Psoas muscle (tissue), 8 donors: Measurements from ENCODE around the gene MAGI2. TPM values are rescaled to one million over a fixed set of nuclear protein-coding genes. Genes with fewer than 3 reads are reported as not detected.

Experiments
- ATAC-seq, 4 donors: fragments of 200-7000 bp; cut with Tn5 transposase; one replicate each; pipeline ENCODE4 v1.9.1; 2020; ENCODE audit warnings: moderate library complexity in 3 of 4, mild to moderate bottlenecking in 2 of 4
- DNase-seq, 2 donors: peaks; one replicate each; pipeline ENCODE4 v3.0.0-alpha.2; 2020
- H3K27ac ChIP-seq: fragments of 200-600 bp; one replicate; pipeline ENCODE4 v1.8.0; 2022
- H3K27me3 ChIP-seq, 3 donors: fragments of 200-600 bp in 1 of 3; one replicate each; pipeline versions ENCODE4 v1.6.1 to v1.8.0; 2013 to 2022; ENCODE audit warnings: low read length in 2 of 3, mild to moderate bottlenecking in 2 of 3, moderate library complexity in 1 of 3; ENCODE audit not compliant: insufficient read depth in 3 of 3
- H3K36me3 ChIP-seq, 2 donors: fragments of 200-600 bp in 1 of 2; one replicate each; pipeline versions ENCODE4 v1.6.1 to v1.8.0; 2013 to 2022; ENCODE audit warnings: low read depth in 1 of 2, mild to moderate bottlenecking in 1 of 2, moderate library complexity in 1 of 2; ENCODE audit not compliant: insufficient read depth in 1 of 2
- H3K4me1 ChIP-seq: fragments of 200-600 bp; one replicate; pipeline ENCODE4 v1.8.0; 2022
- H3K4me3 ChIP-seq: fragments of 200-600 bp; one replicate; pipeline ENCODE4 v1.8.0; 2022; ENCODE audit warnings: mild to moderate bottlenecking
- H3K9me3 ChIP-seq: fragments of 200-600 bp; one replicate; pipeline ENCODE4 v1.8.0; 2022
- WGBS, 3 donors: extraction: QIAGEN DNeasy Blood & Tissue Kit; methylation state at CpG; one replicate each; pipeline versions ENCODE4 v1.1.6 to v1.1.7; 2013; 5-methylcytosine and 5-hydroxymethylcytosine counted together
- intact Hi-C, 2 donors: fragments of 100-400 bp; cut with DNase I; formaldehyde crosslinking; loops; one replicate each; pipeline versions ENCODE4 v1.11.0 to v1.14.2; 2022
- polyA plus RNA-seq, 3 donors: library from polyadenylated mRNA; stranded (reverse); fragments of 200-250 nt; gene quantifications; one replicate each; pipeline ENCODE4 v1.2.3, GENCODE V29; 2013
- total RNA-seq, 4 donors: library from RNA; stranded (reverse); fragmentation: NEBNext Ultra II Directional in 2 of 4; extraction: Animal tissue kit (Norgen Biotek cat#: 25700) in 2 of 4; gene quantifications; one replicate each; pipeline versions ENCODE4 v1.2.1 to v1.2.4, GENCODE V29; 2021 to 2023
- TF ChIP-seq, protein P1 (sequence below): fragments of 200-600 bp; IDR thresholded peaks from one replicate; pipeline ENCODE4 v1.8.0; 2022; ENCODE audit warnings: antibody characterized with exemption
- donor health status: healthy with polysubstance abuse.
- donor health status: DM: no; HTN: no; CAD: no; lungs with moderate emphysema.
- donor health status: Bipolar disorder and iron deficiency.
- donor health status: healthy.
- donor health status: DM: yes; HTN: yes; CAD: no.
- donor health status: DM: no; HTN: no; CAD: no.
- donor health status: DM: no; HTN: no; CAD: no.
- donor health status: DM: yes; HTN: yes; CAD: no.

The MAGI2 gene
- total and polyA plus RNA-seq, 7 donors = 0.46 to 2.5 (median 1.4) TPM

DNA sequence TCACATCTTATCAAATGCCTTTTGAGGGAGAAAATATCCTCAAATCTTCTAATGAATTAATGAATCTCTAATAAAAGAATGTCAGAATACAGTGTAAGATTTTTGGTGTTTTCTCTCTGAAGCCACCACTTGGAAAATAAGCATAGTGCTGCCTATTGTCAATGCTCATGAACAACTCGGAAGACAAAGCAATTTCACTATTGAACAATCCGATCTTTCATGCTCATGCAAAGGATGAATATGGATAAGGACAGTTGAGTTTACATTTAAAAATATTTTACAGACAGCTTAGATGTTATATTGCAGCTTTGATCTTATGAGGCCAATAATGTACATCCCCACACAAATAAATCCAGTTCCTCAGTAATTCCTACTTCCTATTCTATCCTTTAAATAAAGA, 40.6 kb downstream of the MAGI2 start:
- 62 to 97% (median 67%) methylated on average over 2 of the region's 2 CpGs for WGBS, 3 donors
- ATAC-seq (no peak), DNase-seq (no peak)
- no peak overlapping the region for H3K27ac ChIP-seq
- no peaks in the 10 kb centered on the region for H3K4me1 ChIP-seq
- H3K9me3 ChIP-seq = no peaks in the 10 kb centered on the region
- no peak overlapping the region for H3K4me3 ChIP-seq
- no peaks in the 10 kb centered on the region for H3K36me3 ChIP-seq
- H3K27me3 ChIP-seq = no peaks in the 10 kb centered on the region
- TF ChIP-seq, protein P1, sequence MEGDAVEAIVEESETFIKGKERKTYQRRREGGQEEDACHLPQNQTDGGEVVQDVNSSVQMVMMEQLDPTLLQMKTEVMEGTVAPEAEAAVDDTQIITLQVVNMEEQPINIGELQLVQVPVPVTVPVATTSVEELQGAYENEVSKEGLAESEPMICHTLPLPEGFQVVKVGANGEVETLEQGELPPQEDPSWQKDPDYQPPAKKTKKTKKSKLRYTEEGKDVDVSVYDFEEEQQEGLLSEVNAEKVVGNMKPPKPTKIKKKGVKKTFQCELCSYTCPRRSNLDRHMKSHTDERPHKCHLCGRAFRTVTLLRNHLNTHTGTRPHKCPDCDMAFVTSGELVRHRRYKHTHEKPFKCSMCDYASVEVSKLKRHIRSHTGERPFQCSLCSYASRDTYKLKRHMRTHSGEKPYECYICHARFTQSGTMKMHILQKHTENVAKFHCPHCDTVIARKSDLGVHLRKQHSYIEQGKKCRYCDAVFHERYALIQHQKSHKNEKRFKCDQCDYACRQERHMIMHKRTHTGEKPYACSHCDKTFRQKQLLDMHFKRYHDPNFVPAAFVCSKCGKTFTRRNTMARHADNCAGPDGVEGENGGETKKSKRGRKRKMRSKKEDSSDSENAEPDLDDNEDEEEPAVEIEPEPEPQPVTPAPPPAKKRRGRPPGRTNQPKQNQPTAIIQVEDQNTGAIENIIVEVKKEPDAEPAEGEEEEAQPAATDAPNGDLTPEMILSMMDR = no peak
- intact Hi-C loops = no loop called here

GRCh38 chr7:79412438-79412837, 41.0 kb downstream of the MAGI2 start:
- ATAC-seq = no peak
- no peak overlapping the region for H3K27ac ChIP-seq
- no peak for DNase-seq
- no peaks in the 10 kb centered on the region for H3K4me1 ChIP-seq
- 85 to 91% (median 86%) methylated on average over 3 of the region's 3 CpGs for WGBS, 3 donors
- no peaks in the 10 kb centered on the region for H3K27me3 ChIP-seq
- H3K36me3 ChIP-seq = no peaks in the 10 kb centered on the region
- TF ChIP-seq, protein P1 = no peak
- H3K9me3 ChIP-seq = no peaks in the 10 kb centered on the region
- H3K4me3 ChIP-seq = no peak overlapping the region
- intact Hi-C loops = no loop called here

GRCh38 chr7:79410345-79410744, 43.1 kb downstream of the MAGI2 start:
- intact Hi-C loops = no loop called here
- TF ChIP-seq, protein P1 = no peak

DNA sequence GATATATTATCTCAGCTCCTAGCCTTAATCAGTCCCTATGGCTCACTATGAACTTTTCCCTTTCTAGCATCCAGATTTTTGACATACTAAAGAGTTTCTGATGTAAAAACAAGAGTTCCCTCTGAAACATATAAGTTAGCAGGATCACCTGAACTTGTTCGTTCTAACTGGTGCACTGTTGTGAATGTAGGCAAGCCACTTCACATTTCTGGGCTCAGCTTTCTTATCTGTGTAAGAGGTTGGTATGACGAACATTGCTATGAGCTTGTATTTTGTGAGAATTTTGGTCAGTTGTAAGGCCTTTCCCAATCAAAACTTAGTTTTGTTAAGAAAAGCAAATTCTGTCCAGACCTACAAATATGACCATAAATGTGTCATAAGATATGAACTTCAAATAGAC, 46.1 kb downstream of the MAGI2 start:
- no peaks in the 10 kb centered on the region for H3K27me3 ChIP-seq
- no peak overlapping the region for H3K4me3 ChIP-seq
- ATAC-seq (no peak), DNase-seq (no peak)
- H3K9me3 ChIP-seq = no peaks in the 10 kb centered on the region
- 87 to 89% (median 88%) methylated on average over 2 of the region's 2 CpGs for WGBS, 3 donors
- no peaks in the 10 kb centered on the region for H3K36me3 ChIP-seq
- H3K27ac ChIP-seq = no peak overlapping the region
- TF ChIP-seq, protein P1 = no peak
- H3K4me1 ChIP-seq = no peaks in the 10 kb centered on the region
- intact Hi-C loops = no loop called here

More at GRCh38 chr7:79410345-79410744, 43.1 kb downstream of the MAGI2 start:
- Histone ChIP-seq H3K27ac (no peak overlapping the region), H3K4me3 (no peak overlapping the region), H3K4me1 (no peaks in the 10 kb centered on the region), H3K36me3 (no peaks in the 10 kb centered on the region), H3K27me3 (no peaks in the 10 kb centered on the region), H3K9me3 (no peaks in the 10 kb centered on the region)
- ATAC-seq = no peak
- DNase-seq = no peak

- H3K4me1 ChIP-seq = no peaks in the 10 kb centered on the region
- ATAC-seq (no peak), DNase-seq (no peak)
- TF ChIP-seq, protein P1 = no peak
- H3K27me3 ChIP-seq = no peaks in the 10 kb centered on the region
- H3K9me3 ChIP-seq = no peaks in the 10 kb centered on the region
- no peak overlapping the region for H3K27ac ChIP-seq
- intact Hi-C loops = no loop called here
- WGBS, 3 donors = 87 to 91% (median 89%) methylated on average over 2 of the region's 2 CpGs
- no peak overlapping the region for H3K4me3 ChIP-seq
- no peaks in the 10 kb centered on the region for H3K36me3 ChIP-seq
Measured at GRCh38 chr7:79406371-79406770, 47.1 kb downstream of the MAGI2 start.
